ENCODE measurements around the gene MAST2.

MAST2 gene

DNA sequence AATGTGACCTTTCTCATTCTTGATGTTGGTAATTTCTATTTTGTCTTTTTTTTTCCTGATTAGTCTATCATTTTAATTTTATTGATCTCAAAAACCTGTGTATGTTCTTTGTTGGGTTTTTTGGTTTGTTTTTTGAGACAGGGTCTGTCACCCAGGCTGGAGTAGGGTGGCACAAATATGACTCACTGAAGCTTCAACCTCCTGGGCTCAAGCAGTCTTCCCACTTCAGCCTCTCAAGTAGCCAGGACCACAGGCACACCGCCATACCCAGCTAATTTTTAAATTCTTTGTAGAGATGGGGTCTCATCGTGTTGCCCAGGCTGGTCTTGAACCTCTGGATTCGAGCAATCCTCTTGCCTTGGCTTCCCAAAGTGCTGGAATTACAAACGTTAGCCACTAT is 183.8 kb downstream of the MAST2 start:
- no peak overlapping the region for H3K9ac ChIP-seq (ENCODE audit: low read depth in 1 of 2, low read length in 2 of 2)
- no peaks in the 10 kb centered on the region for H3K27me3 ChIP-seq (ENCODE audit: control insufficient read depth in 2 of 2, insufficient read depth in 2 of 2, low read length in 2 of 2)
- no peaks in the 10 kb centered on the region for H3K9me3 ChIP-seq (ENCODE audit: control insufficient read depth in 2 of 2, low read length in 2 of 2)
- no peaks in the 10 kb centered on the region for H3K36me3 ChIP-seq (ENCODE audit: control insufficient read depth in 2 of 2, insufficient read depth in 2 of 2, low read length in 2 of 2)
- H3K4me1 ChIP-seq (ENCODE audit: control insufficient read depth in 2 of 2, insufficient read depth in 2 of 2, low read length in 2 of 2): peaks cover 0 to under 1% of the 10 kb centered on the region in 2 donors
- no peak overlapping the region for H3K27ac ChIP-seq (ENCODE audit: low read depth in 2 of 2, low read length in 2 of 2)
- H3K4me3 ChIP-seq (ENCODE audit: low read length in 2 of 2): no peak overlapping the region

- Histone ChIP-seq H3K9me3 (ENCODE audit: control insufficient read depth in 2 of 2, low read length in 2 of 2) (no peaks in the 10 kb centered on the region), H3K27ac (ENCODE audit: low read depth in 2 of 2, low read length in 2 of 2) (no peak overlapping the region)
Observed at GRCh38 chr1:45989249-45989648, 185.8 kb downstream of the MAST2 start.

GRCh38 chr1:45994423-45994822 is 191.0 kb downstream of the MAST2 start:
- Histone ChIP-seq H3K27ac (ENCODE audit: low read depth in 2 of 2, low read length in 2 of 2) (no peak overlapping the region), H3K36me3 (ENCODE audit: control insufficient read depth in 2 of 2, insufficient read depth in 2 of 2, low read length in 2 of 2) (peaks cover 3% of the 10 kb centered on the region in 2 donors), H3K27me3 (ENCODE audit: control insufficient read depth in 2 of 2, insufficient read depth in 2 of 2, low read length in 2 of 2) (no peaks in the 10 kb centered on the region), H3K4me1 (ENCODE audit: control insufficient read depth in 2 of 2, insufficient read depth in 2 of 2, low read length in 2 of 2) (no peaks in the 10 kb centered on the region), H3K9me3 (ENCODE audit: control insufficient read depth in 2 of 2, low read length in 2 of 2) (no peaks in the 10 kb centered on the region), H3K9ac (ENCODE audit: low read depth in 1 of 2, low read length in 2 of 2) (no peak overlapping the region), H3K4me3 (ENCODE audit: low read length in 2 of 2) (no peak overlapping the region)

More at GRCh38 chr1:45989249-45989648, 185.8 kb downstream of the MAST2 start:
- Histone ChIP-seq H3K9ac (ENCODE audit: low read depth in 1 of 2, low read length in 2 of 2) (no peak overlapping the region), H3K36me3 (ENCODE audit: control insufficient read depth in 2 of 2, insufficient read depth in 2 of 2, low read length in 2 of 2) (no peaks in the 10 kb centered on the region), H3K27me3 (ENCODE audit: control insufficient read depth in 2 of 2, insufficient read depth in 2 of 2, low read length in 2 of 2) (no peaks in the 10 kb centered on the region), H3K4me3 (ENCODE audit: low read length in 2 of 2) (no peak overlapping the region), H3K4me1 (ENCODE audit: control insufficient read depth in 2 of 2, insufficient read depth in 2 of 2, low read length in 2 of 2) (no peaks in the 10 kb centered on the region)

- no peak overlapping the region for H3K27ac ChIP-seq (ENCODE audit: low read depth in 2 of 2, low read length in 2 of 2)
- H3K9ac ChIP-seq (ENCODE audit: low read depth in 1 of 2, low read length in 2 of 2): no peak overlapping the region
- H3K4me1 ChIP-seq (ENCODE audit: control insufficient read depth in 2 of 2, insufficient read depth in 2 of 2, low read length in 2 of 2): no peaks in the 10 kb centered on the region
- H3K4me3 ChIP-seq (ENCODE audit: low read length in 2 of 2): no peak overlapping the region
- H3K9me3 ChIP-seq (ENCODE audit: control insufficient read depth in 2 of 2, low read length in 2 of 2): no peaks in the 10 kb centered on the region
- H3K27me3 ChIP-seq (ENCODE audit: control insufficient read depth in 2 of 2, insufficient read depth in 2 of 2, low read length in 2 of 2): no peaks in the 10 kb centered on the region
- H3K36me3 ChIP-seq (ENCODE audit: control insufficient read depth in 2 of 2, insufficient read depth in 2 of 2, low read length in 2 of 2): peaks cover 3 to 9% of the 10 kb centered on the region in 2 donors
Observed at GRCh38 chr1:45995298-45995697, 191.9 kb downstream of the MAST2 start.

- Histone ChIP-seq H3K9me3 (ENCODE audit: control insufficient read depth in 2 of 2, low read length in 2 of 2) (no peaks in the 10 kb centered on the region), H3K4me3 (ENCODE audit: low read length in 2 of 2) (no peak overlapping the region), H3K9ac (ENCODE audit: low read depth in 1 of 2, low read length in 2 of 2) (no peak overlapping the region), H3K36me3 (ENCODE audit: control insufficient read depth in 2 of 2, insufficient read depth in 2 of 2, low read length in 2 of 2) (peaks cover 3 to 17% of the 10 kb centered on the region in 2 donors), H3K27ac (ENCODE audit: low read depth in 2 of 2, low read length in 2 of 2) (no peak overlapping the region), H3K4me1 (ENCODE audit: control insufficient read depth in 2 of 2, insufficient read depth in 2 of 2, low read length in 2 of 2) (no peaks in the 10 kb centered on the region), H3K27me3 (ENCODE audit: control insufficient read depth in 2 of 2, insufficient read depth in 2 of 2, low read length in 2 of 2) (no peaks in the 10 kb centered on the region)
Observed at GRCh38 chr1:45998020-45998617, 194.7 kb downstream of the MAST2 start.

DNA sequence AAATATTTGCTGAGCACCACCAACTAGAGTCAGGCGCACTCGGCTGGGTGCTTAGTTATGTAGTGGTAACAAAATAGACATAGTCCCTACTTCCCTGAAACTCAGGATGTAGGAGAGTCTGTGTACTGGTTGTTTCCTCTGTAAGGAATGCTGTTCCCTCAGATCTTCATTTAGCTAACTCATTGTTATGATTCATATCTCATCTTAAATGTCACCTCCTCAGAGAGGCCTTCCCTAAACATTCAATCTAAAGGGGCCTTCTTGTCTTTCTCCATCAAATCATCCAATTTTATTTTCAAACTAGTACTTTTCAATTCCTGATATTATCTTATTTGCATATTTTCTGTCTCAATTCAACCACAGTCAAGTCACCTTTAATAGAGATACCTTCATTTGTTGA is 196.1 kb downstream of the MAST2 start:
- H3K27me3 ChIP-seq (ENCODE audit: control insufficient read depth in 2 of 2, insufficient read depth in 2 of 2, low read length in 2 of 2): no peaks in the 10 kb centered on the region
- no peaks in the 10 kb centered on the region for H3K9me3 ChIP-seq (ENCODE audit: control insufficient read depth in 2 of 2, low read length in 2 of 2)
- H3K36me3 ChIP-seq (ENCODE audit: control insufficient read depth in 2 of 2, insufficient read depth in 2 of 2, low read length in 2 of 2): peaks cover 3 to 25% of the 10 kb centered on the region in 2 donors
- no peak overlapping the region for H3K4me3 ChIP-seq (ENCODE audit: low read length in 2 of 2)
- no peak overlapping the region for H3K27ac ChIP-seq (ENCODE audit: low read depth in 2 of 2, low read length in 2 of 2)
- H3K9ac ChIP-seq (ENCODE audit: low read depth in 1 of 2, low read length in 2 of 2): no peak overlapping the region
- H3K4me1 ChIP-seq (ENCODE audit: control insufficient read depth in 2 of 2, insufficient read depth in 2 of 2, low read length in 2 of 2): no peaks in the 10 kb centered on the region

GRCh38 chr1:46001081-46001785 is 197.8 kb downstream of the MAST2 start:
- H3K27me3 ChIP-seq (ENCODE audit: control insufficient read depth in 2 of 2, insufficient read depth in 2 of 2, low read length in 2 of 2): no peaks in the 10 kb centered on the region
- H3K36me3 ChIP-seq (ENCODE audit: control insufficient read depth in 2 of 2, insufficient read depth in 2 of 2, low read length in 2 of 2): peaks cover 7 to 30% of the 10 kb centered on the region in 2 donors
- H3K9me3 ChIP-seq (ENCODE audit: control insufficient read depth in 2 of 2, low read length in 2 of 2): no peaks in the 10 kb centered on the region
- H3K4me1 ChIP-seq (ENCODE audit: control insufficient read depth in 2 of 2, insufficient read depth in 2 of 2, low read length in 2 of 2): no peaks in the 10 kb centered on the region
- no peak overlapping the region for H3K4me3 ChIP-seq (ENCODE audit: low read length in 2 of 2)
- H3K27ac ChIP-seq (ENCODE audit: low read depth in 2 of 2, low read length in 2 of 2): no peak overlapping the region
- no peak overlapping the region for H3K9ac ChIP-seq (ENCODE audit: low read depth in 1 of 2, low read length in 2 of 2)

DNA sequence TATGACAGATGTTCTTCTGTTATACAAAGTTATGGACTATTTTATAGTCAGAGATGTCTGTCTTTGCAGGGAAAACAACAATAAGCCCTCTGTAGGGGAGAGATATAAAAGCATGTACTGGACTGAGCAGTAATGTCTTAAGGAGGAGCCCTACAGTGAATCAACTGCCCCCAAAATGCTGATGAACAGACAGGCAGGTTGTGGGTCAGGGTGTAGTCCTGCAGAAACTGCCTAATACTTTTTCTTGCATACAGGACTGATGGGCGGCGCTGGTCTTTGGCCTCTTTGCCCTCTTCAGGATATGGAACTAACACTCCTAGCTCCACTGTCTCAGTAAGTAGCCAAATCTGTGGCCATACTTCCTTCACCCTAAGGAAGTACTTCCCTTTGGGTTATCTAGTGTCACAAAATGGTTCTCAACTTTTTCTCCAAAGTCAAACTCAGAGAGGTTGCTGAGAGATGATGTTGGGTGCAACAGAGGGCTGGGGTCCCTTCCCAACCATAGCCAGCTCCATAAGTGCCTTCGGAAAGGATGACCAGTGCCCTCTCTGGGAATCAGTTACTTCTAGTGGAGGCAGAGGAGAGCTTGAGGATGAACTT is 199.2 kb downstream of the MAST2 start:
- Histone ChIP-seq H3K9ac (ENCODE audit: low read depth in 1 of 2, low read length in 2 of 2) (no peak overlapping the region), H3K4me1 (ENCODE audit: control insufficient read depth in 2 of 2, insufficient read depth in 2 of 2, low read length in 2 of 2) (no peaks in the 10 kb centered on the region), H3K4me3 (ENCODE audit: low read length in 2 of 2) (no peak overlapping the region), H3K9me3 (ENCODE audit: control insufficient read depth in 2 of 2, low read length in 2 of 2) (no peaks in the 10 kb centered on the region), H3K36me3 (ENCODE audit: control insufficient read depth in 2 of 2, insufficient read depth in 2 of 2, low read length in 2 of 2) (peaks cover 21 to 41% of the 10 kb centered on the region in 2 donors), H3K27ac (ENCODE audit: low read depth in 2 of 2, low read length in 2 of 2) (no peak overlapping the region), H3K27me3 (ENCODE audit: control insufficient read depth in 2 of 2, insufficient read depth in 2 of 2, low read length in 2 of 2) (no peaks in the 10 kb centered on the region)

DNA sequence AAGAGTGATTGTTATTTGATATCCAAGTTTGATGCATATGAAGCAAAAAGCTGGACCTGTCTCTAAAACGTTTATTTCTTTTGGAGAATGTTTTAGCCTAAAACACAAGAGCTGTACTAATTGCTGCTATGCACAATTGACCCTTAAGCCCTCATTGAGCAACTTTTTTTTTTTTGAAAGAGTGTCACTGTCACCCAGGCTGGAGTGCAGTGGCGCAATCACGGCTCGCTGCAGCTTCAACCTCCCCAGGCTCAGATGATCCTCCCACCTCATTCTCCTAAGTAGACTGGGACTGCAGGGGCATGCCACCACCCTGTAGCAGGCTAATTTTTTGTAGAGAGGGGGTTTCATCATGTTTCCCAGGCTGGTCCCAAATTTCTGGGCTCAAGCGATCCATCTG is 199.9 kb downstream of the MAST2 start:
- H3K4me3 ChIP-seq (ENCODE audit: low read length in 2 of 2): no peak overlapping the region
- no peak overlapping the region for H3K27ac ChIP-seq (ENCODE audit: low read depth in 2 of 2, low read length in 2 of 2)
- H3K9me3 ChIP-seq (ENCODE audit: control insufficient read depth in 2 of 2, low read length in 2 of 2): no peaks in the 10 kb centered on the region
- no peaks in the 10 kb centered on the region for H3K27me3 ChIP-seq (ENCODE audit: control insufficient read depth in 2 of 2, insufficient read depth in 2 of 2, low read length in 2 of 2)
- no peak overlapping the region for H3K9ac ChIP-seq (ENCODE audit: low read depth in 1 of 2, low read length in 2 of 2)
- no peaks in the 10 kb centered on the region for H3K4me1 ChIP-seq (ENCODE audit: control insufficient read depth in 2 of 2, insufficient read depth in 2 of 2, low read length in 2 of 2)
- peaks cover 26 to 45% of the 10 kb centered on the region in 2 donors for H3K36me3 ChIP-seq (ENCODE audit: control insufficient read depth in 2 of 2, insufficient read depth in 2 of 2, low read length in 2 of 2)

GRCh38 chr1:46004492-46004891 is 201.1 kb downstream of the MAST2 start:
- Histone ChIP-seq H3K9ac (ENCODE audit: low read depth in 1 of 2, low read length in 2 of 2) (no peak overlapping the region), H3K9me3 (ENCODE audit: control insufficient read depth in 2 of 2, low read length in 2 of 2) (no peaks in the 10 kb centered on the region), H3K36me3 (ENCODE audit: control insufficient read depth in 2 of 2, insufficient read depth in 2 of 2, low read length in 2 of 2) (peaks cover 32 to 52% of the 10 kb centered on the region in 2 donors), H3K4me1 (ENCODE audit: control insufficient read depth in 2 of 2, insufficient read depth in 2 of 2, low read length in 2 of 2) (no peaks in the 10 kb centered on the region), H3K27me3 (ENCODE audit: control insufficient read depth in 2 of 2, insufficient read depth in 2 of 2, low read length in 2 of 2) (no peaks in the 10 kb centered on the region), H3K27ac (ENCODE audit: low read depth in 2 of 2, low read length in 2 of 2) (no peak overlapping the region), H3K4me3 (ENCODE audit: low read length in 2 of 2) (no peak overlapping the region)

Measured in mucosa of rectum (tissue), 2 donors.